Hepatocyte (in vitro differentiated cells): ENCODE data around the gene ZSCAN30.

ENCODE experiments used
- CTCF ChIP-seq: fragments of 200-600 bp; sonication (generic); IDR thresholded peaks from 2 replicates; pipeline ENCODE4 v1.5.1; 2016; ENCODE audit warnings: antibody characterized with exemption, mild to moderate bottlenecking; ENCODE audit not compliant: poor library complexity
- EZH2 ChIP-seq: fragments of 200-600 bp; sonication (generic); IDR thresholded peaks from 2 replicates; pipeline ENCODE4 v1.6.1; 2016; ENCODE audit warnings: antibody characterized with exemption, mild to moderate bottlenecking, borderline replicate concordance

DNA sequence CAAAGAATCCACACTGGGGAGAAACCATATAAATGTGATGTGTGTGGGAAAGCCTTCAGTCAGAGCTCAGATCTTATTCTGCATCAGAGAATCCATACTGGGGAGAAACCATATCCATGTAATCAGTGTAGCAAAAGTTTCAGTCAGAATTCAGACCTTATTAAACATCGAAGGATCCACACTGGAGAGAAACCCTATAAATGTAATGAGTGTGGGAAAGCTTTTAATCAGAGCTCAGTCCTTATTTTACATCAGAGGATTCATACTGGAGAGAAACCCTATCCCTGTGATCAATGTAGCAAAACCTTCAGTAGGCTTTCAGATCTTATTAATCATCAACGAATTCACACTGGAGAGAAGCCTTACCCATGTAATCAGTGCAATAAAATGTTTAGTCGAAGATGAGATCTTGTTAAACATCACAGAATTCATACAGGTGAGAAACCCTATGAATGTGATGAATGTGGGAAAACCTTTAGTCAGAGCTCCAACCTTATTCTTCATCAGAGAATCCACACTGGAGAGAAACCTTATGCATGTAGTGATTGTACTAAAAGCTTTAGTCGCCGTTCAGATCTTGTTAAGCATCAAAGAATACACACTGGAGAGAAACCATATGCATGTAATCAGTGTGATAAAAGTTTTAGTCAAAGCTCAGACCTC lies 16.7 kb upstream of the ZSCAN30 start:
- TF ChIP-seq CTCF (no peak), EZH2 (no peak)
